GM13976 (cell line): ENCODE measurements around the gene TGM6.

Experiments
- DNase-seq: peaks from one replicate; pipeline ENCODE4 v3.0.0; 2012; ENCODE audit warnings: low spot score
- CTCF ChIP-seq: IDR thresholded peaks from 2 replicates; pipeline ENCODE4 v1.5.1; 2012; ENCODE audit warnings: borderline replicate concordance, mild to moderate bottlenecking; ENCODE audit not compliant: insufficient read depth; ENCODE audit errors: extremely low read depth, missing control alignments, control extremely low read depth
- in situ Hi-C: fragments of 300-500 bp; cut with MboI; formaldehyde crosslinking; loops from one replicate; pipeline ENCODE4 v1.12.0; 2022; ENCODE audit warnings: low sequenced_read_pairs, mixed read lengths, inconsistent platforms; ENCODE audit not compliant: unreplicated experiment

The TGM6 gene

GRCh38 chr20:2385026-2385425 is 4.3 kb downstream of the TGM6 start:
- no peak for TF ChIP-seq CTCF

GRCh38 chr20:2385496-2385895 is 4.8 kb downstream of the TGM6 start:
- TF ChIP-seq CTCF = no peak
- no peak for DNase-seq
- in situ Hi-C loops = no loop called here

More at GRCh38 chr20:2385026-2385425, 4.3 kb downstream of the TGM6 start:
- in situ Hi-C loops = no loop called here
- DNase-seq = no peak

GRCh38 chr20:2386516-2387179 is 5.9 kb downstream of the TGM6 start:
- DNase-seq = no peak
- in situ Hi-C loops = no loop called here

GRCh38 chr20:2387180-2387577 is 6.5 kb downstream of the TGM6 start:
- peak; percentile 49 for TF ChIP-seq CTCF
- in situ Hi-C loops = no loop called here
- DNase-seq = peak; percentile 72

More at GRCh38 chr20:2386516-2387179, 5.9 kb downstream of the TGM6 start:
- TF ChIP-seq CTCF = no peak

GRCh38 chr20:2387580-2387979 is 6.9 kb downstream of the TGM6 start:
- in situ Hi-C loops = no loop called here
- DNase-seq = no peak
- TF ChIP-seq CTCF = no peak

- in situ Hi-C loops = no loop called here
- peak; percentile 58 for DNase-seq
- no peak for TF ChIP-seq CTCF
Measured at GRCh38 chr20:2390951-2391675, 10.4 kb downstream of the TGM6 start.
